GM12873 (cell line): Measurements from ENCODE around the gene PDSS2.

Source experiments
- CTCF ChIP-seq: IDR thresholded peaks from 2 replicates; pipeline ENCODE4 v1.5.1; 2012; ENCODE audit warnings: low read depth, mild to moderate bottlenecking, moderate library complexity, low read length, control low read depth; ENCODE audit not compliant: insufficient read depth; ENCODE audit errors: missing control alignments

PDSS2 gene

DNA sequence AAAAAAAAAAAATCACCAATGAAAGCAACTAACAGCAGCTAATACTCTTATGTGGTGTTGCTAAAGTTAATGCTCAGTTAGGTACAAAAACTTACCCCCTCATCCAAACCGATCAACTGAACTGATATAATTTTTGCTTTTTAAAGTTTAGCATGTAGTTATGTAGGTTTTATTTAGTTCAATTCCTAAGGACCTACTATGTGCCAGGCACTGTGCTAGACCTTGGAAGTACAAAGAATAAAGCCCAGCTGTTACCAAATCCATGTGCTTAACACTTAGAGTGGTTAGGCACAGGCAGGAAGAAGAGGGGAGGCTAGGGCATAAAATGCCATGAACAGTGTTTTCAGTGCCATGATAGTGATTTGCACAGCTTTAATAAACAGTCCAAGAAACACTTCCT lies 85.1 kb downstream of the PDSS2 start:
- TF ChIP-seq CTCF: no peak

GRCh38 chr6:107369493-107369892 lies 89.9 kb downstream of the PDSS2 start:
- no peak for TF ChIP-seq CTCF

GRCh38 chr6:107368471-107368870 lies 90.9 kb downstream of the PDSS2 start:
- TF ChIP-seq CTCF: no peak

DNA sequence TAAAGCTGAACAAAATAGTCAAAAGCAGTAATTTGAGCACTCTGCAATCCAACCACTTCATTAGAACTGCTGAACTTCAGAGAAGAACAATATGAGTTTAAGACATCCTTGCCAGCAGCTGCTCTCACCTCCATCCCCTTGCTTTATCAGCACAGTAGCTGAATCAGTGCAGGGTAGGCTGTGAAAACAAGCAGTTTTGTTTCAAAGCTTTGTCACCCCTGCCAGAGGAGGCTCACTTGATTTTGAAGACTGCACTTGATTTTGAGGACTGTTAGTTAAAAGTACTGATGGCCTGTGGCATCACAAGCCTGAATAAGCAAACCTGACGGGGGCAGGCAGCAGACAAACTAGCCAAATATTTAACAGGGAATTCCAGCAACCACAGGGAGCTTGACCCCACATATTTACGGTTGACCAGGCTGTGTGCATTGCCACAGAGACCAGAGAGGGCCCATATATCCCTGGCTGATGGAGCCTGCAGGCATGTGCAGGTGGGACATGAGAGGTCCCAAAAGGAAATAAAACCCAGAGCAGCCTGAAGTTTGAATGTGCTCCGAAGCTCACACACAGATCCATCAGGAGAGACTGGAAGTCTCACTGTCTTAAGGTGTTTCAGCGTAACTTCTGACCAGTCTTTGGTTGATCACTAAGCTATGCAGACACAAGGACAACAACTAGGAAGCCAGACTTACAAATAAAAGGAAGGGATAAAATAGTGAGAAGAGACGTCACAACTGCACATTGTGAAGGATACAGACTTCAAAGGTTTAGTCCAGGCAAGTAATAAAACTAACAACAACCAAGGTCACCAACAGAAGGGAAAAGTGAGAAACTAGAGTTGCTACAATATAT lies 97.4 kb downstream of the PDSS2 start:
- TF ChIP-seq CTCF: no peak

GRCh38 chr6:107360476-107360875 lies 98.9 kb downstream of the PDSS2 start:
- no peak for TF ChIP-seq CTCF

DNA sequence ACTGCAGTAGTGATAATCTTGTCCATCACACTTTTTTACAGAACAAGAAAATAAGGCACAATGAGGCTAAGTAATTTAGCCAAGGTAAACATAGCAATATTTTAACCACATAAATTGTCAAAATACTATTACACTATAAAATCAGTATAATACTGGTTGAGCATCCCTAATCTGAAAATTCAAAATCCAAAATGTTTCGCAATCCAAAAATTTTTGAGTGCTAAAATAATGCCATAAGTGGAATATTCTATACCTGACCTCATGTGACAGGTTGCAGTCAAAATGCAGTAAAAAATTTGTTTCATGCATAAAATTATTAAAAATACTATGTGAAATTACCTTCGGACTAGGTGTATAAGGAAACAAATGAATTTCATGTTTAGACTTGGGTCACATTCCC lies 101.5 kb downstream of the PDSS2 start:
- no peak for TF ChIP-seq CTCF

DNA sequence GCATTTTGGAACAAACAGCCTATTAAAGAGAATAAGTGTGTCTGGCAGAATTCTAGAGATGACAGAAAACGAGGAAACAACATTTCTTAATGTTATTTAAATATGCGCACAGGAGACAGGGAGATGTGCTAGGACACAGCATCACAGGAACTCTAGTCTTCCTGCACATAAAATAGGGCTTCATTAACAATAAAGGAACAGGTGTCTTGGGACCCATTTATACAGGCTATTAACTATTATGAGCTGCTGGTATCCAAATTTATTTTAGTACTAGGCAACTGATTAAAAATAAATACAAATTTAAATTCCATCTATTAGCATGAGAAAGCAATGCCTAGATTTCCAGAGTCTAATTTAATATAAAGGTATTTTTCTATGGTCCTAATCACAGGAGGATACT lies 102.3 kb downstream of the PDSS2 start:
- TF ChIP-seq CTCF: no peak
